Activated T-helper 2 cell treated with anti-CD3 and anti-CD28 coated beads, Interferon-gamma antibody, Interleukin-2, Interleukin-4, amounts not matched to agents 10 μg/mL and 5 μg/mL and 100 μg/mL, durations not matched to agents 14 hours and 24 hours and 36 hours (primary cell): ENCODE results near the gene ATF5. TPM values are rescaled to one million over a fixed set of nuclear protein-coding genes. Genes with fewer than 3 reads are reported as not detected.

ENCODE experiments used
- DNase-seq: peaks from one replicate; pipeline ENCODE4 v3.0.0; 2021; ENCODE audit warnings: low spot score
- H3K27ac Mint-ChIP-seq: one replicate; pipeline ENCODE4 v1.8.0; 2021; ENCODE audit warnings: mixed read lengths
- H3K27me3 Mint-ChIP-seq: one replicate; pipeline ENCODE4 v1.8.0; 2021; ENCODE audit warnings: low read depth, mixed read lengths
- H3K36me3 Mint-ChIP-seq: one replicate; pipeline ENCODE4 v1.8.0; 2021; ENCODE audit warnings: low read depth, mixed read lengths
- H3K4me1 Mint-ChIP-seq: one replicate; pipeline ENCODE4 v1.8.0; 2021; ENCODE audit warnings: low read depth, mixed read lengths
- H3K4me3 Mint-ChIP-seq: one replicate; pipeline ENCODE4 v1.8.0; 2021; ENCODE audit warnings: low read depth, mild to moderate bottlenecking, moderate library complexity, mixed read lengths
- H3K9me3 Mint-ChIP-seq: one replicate; pipeline ENCODE4 v1.8.0; 2021; ENCODE audit warnings: mixed read lengths
- intact Hi-C: fragments of 100-400 bp; cut with micrococcal nuclease; formaldehyde crosslinking; loops from one replicate; pipeline ENCODE4 v1.15.1; 2023
- total RNA-seq: library from RNA; stranded (reverse); gene quantifications from 2 replicates; pipeline ENCODE4 v1.2.3, GENCODE V29; 2022

Gene ATF5
- total RNA-seq, 1 donor from 2014 or later, result 28.3 TPM

DNA sequence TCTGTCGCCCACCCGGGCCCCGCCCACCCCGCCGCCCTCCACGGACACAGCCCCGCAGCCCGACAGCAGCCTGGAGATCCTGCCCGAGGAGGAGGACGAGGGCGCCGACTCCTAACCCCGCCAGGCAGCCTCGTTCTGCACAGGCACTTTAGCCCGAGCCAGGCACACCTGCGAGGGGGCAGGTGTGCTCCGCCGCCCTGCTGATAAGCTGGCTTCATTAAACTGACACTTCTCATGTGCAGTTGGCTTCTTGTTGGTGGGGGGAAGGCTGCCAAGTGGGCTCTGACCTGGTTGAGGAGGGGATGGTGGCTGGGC is 40.5 kb upstream of the ATF5 start:
- peaks cover 11% of the 10 kb centered on the region for H3K4me1 Mint-ChIP-seq
- DNase-seq, result no peak
- H3K9me3 Mint-ChIP-seq, result no peaks in the 10 kb centered on the region
- H3K36me3 Mint-ChIP-seq, result peaks cover 43% of the 10 kb centered on the region
- H3K27ac Mint-ChIP-seq, result no peak overlapping the region
- H3K27me3 Mint-ChIP-seq, result no peaks in the 10 kb centered on the region
- no peak overlapping the region for H3K4me3 Mint-ChIP-seq
- intact Hi-C loops, result no loop called here

GRCh38 chr19:49889038-49889686 is 39.8 kb upstream of the ATF5 start:
- intact Hi-C loops, result no loop called here
- Mint-ChIP-seq H3K27me3 (no peaks in the 10 kb centered on the region), H3K4me1 (peaks cover 11% of the 10 kb centered on the region), H3K27ac (no peak overlapping the region), H3K36me3 (peaks cover 39% of the 10 kb centered on the region), H3K4me3 (peak overlapping the region; percentile 5), H3K9me3 (no peaks in the 10 kb centered on the region)
- no peak for DNase-seq

DNA sequence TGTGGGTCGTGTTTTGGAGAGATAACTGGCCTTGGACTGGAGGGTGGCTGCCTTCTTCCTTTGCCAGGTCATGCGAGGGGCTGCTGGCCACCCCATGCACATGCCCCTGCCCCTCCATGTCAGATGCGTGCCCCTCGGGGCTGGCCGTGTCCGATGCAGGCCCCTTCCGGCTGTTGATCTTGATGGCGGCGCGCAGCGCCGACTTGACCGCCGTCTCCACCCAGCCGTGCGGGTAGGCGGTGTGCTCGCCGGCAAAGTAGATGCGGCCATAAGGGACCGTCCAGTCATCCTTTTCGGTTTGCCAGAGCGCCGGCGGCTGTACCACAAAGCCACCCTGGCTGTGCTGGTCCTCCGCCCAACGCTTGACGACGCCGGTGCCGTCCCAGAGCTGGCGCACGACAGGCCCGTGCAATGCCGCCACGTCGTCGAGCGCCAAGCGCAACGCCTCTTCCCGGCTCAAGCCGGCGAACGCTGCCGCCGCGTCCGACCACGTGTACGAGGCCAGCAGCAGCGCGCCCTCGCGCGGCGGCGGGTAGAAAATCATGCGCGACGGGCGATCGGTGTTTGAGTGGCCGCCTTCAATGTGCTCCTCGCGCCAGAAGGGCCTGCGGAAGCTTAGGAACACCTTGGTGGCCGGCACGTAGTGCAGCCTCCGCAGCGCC is 39.2 kb upstream of the ATF5 start:
- Mint-ChIP-seq H3K36me3 (peaks cover 32% of the 10 kb centered on the region), H3K27me3 (no peaks in the 10 kb centered on the region), H3K4me3 (peak overlapping the region; percentile 73), H3K4me1 (peaks cover 11% of the 10 kb centered on the region), H3K9me3 (no peaks in the 10 kb centered on the region), H3K27ac (no peak overlapping the region)
- peak; percentile 75 for DNase-seq
- intact Hi-C loops, result no loop called here

DNA sequence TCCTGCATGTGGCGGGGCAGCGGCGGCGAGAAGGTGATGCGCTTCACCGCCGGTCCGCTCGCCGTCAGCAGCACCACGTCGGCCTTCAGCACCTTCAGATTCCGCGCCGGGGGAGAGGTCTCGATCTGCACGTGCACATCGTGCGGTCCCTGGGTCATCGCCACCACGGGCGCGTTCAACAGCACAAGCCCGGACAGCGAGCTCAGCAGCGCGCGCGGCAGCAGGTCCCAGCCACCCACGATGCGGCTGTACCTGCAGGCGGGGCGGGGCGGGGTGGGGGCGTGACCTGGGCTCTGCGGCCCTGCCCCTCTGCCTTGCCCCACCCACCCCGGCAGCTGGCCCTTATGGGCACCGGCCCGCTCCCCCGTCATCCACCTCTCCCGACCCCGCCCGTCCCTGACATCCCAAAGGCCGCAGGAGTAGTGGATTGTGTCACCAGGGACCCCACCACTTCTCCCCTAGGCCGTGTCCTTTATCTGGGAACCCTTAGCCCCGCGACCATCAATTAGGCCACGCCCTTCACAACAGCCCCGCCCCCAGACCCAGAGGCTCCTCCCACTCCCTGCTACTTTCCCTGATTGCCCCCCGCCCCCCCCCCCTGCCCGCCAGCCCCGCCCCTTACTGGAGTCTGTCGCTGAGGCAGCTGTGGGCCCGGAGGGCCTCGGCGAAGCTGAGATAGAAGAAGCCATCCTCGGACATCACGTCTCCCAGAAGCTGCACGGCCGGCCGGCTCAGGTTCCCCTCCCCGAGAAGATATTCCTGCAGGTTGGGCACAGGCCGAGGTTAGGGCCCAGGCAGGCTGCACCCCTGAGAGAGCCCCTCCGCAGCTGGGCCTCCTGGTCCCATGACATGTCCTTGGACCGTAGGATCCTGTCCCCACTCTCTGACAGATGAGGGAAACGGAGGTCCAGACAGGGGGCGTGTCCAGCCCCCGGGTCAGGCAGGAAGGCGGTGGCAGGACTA is 38.4 kb upstream of the ATF5 start:
- H3K27me3 Mint-ChIP-seq, result no peaks in the 10 kb centered on the region
- no peaks in the 10 kb centered on the region for H3K9me3 Mint-ChIP-seq
- H3K4me1 Mint-ChIP-seq, result peaks cover 15% of the 10 kb centered on the region
- intact Hi-C loops, result no loop called here
- H3K27ac Mint-ChIP-seq, result no peak overlapping the region
- peaks cover 27% of the 10 kb centered on the region for H3K36me3 Mint-ChIP-seq
- H3K4me3 Mint-ChIP-seq, result peak overlapping the region; percentile 73
- DNase-seq, result peak; percentile 28

DNA sequence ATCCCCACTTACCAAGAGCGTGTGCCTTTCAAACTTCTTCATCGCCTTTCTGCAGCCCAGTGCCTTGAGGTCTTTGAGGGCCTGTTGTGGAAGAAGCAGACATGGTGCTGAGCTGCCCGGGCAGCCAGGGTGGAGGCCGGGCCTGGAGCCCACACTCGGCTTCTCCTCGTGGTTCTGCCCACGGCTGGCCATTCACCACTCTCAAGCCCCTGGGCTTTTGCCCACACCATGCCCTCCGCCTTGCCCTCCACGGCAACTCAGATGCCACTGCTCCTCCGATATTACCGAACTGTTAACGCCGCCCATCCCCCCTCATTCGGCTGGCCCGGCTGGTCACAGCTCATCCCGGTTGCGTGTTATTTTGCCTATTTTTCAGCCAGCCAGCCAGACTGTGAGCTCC is 37.6 kb upstream of the ATF5 start:
- H3K27me3 Mint-ChIP-seq, result no peaks in the 10 kb centered on the region
- peak overlapping the region; percentile 1 for H3K4me3 Mint-ChIP-seq
- H3K36me3 Mint-ChIP-seq, result peaks cover 23% of the 10 kb centered on the region
- no peak overlapping the region for H3K27ac Mint-ChIP-seq
- H3K9me3 Mint-ChIP-seq, result no peaks in the 10 kb centered on the region
- no peak for DNase-seq
- intact Hi-C loops, result no loop called here
- H3K4me1 Mint-ChIP-seq, result peaks cover 19% of the 10 kb centered on the region

- Mint-ChIP-seq H3K4me3 (no peak overlapping the region), H3K36me3 (peaks cover 24% of the 10 kb centered on the region), H3K27me3 (no peaks in the 10 kb centered on the region), H3K27ac (peak overlapping the region; percentile 51), H3K9me3 (no peaks in the 10 kb centered on the region), H3K4me1 (peaks cover 31% of the 10 kb centered on the region)
- DNase-seq, result no peak
- intact Hi-C loops, result no loop called here
These were observed 36.3 kb upstream of the ATF5 start for GRCh38 chr19:49892716-49893115.

- peak overlapping the region; percentile 24 for H3K4me3 Mint-ChIP-seq
- DNase-seq, result no peak
- H3K4me1 Mint-ChIP-seq, result peaks cover 34% of the 10 kb centered on the region
- H3K36me3 Mint-ChIP-seq, result peaks cover 17% of the 10 kb centered on the region
- no peaks in the 10 kb centered on the region for H3K27me3 Mint-ChIP-seq
- H3K9me3 Mint-ChIP-seq, result no peaks in the 10 kb centered on the region
- H3K27ac Mint-ChIP-seq, result peak overlapping the region; percentile 54
- intact Hi-C loops, result no loop called here
These were observed 34.9 kb upstream of the ATF5 start for GRCh38 chr19:49894011-49894664.

DNA sequence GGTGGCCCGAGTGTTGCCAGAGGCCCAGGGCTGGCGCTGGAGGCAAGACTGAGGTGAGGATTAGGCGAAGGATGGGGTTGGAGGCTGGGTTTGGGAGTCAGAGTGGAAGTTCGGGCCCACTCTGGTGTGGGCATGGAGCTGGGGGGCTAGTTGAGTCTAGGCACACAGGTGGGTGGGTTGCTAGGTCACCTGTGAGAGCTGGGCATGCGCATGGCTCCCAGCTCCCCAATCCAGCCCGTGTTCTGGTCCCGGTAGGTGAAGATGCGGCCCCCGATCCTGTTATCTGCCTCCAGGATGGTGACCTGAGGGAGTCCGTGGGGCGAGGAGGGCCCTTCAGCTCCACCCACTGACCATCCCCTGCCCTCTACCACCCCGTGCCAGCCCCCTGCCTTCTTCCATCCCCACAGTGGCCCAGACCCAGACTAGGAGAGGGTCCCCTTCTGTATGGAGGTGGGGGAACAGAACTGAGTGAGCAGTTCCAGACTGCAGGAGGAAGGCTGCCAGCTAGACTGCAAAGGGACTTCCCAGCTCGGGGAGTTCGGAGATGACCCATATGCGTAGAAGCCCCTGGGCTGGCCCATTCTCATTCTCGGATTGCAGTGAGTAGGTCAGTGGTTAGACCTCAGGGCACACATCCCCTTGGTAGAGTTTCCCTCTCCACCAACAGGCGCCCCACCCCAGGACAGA is 34.0 kb upstream of the ATF5 start:
- Mint-ChIP-seq H3K9me3 (no peaks in the 10 kb centered on the region), H3K4me3 (peak overlapping the region; percentile 73), H3K4me1 (peaks cover 31% of the 10 kb centered on the region)

DNA sequence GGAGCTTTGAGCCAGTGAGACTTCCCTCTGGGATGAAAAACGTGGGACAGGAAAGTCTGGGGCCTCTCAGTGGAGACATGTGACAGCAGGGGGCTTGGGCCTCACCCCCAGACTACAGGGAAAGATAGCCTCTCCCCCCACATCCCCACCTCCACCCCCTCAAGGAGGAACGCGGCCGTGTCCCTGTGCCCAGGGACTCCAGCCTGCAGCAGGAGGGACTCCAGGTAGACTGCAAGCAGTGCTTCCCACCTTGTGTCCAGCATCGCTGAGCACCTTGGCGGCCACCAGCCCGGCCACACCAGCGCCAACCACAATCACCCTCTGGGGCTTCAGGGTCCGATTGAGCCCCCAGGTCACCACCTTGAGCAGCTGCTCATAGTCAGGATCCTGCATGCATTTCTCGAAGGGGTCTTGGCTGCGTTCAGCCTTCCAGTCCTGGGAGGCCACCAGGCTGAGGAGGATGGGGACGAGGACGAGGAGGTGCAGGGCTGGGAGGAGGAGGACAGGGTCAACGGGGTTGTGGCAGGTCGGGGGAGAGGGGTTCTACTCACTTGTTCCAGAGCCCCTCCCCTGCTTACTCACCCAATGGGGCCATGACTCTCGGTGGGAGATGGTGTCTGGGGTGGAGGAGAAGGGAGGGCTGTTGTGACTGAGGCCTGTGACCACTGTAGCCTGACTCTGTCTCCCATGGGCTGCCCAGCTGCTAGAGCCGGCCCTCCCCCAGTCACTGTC is 33.3 kb upstream of the ATF5 start:
- H3K4me1 Mint-ChIP-seq, result peaks cover 30% of the 10 kb centered on the region
- no peaks in the 10 kb centered on the region for H3K9me3 Mint-ChIP-seq
- intact Hi-C loops, result loop anchor here (2.0 kb wide), 2 partner anchors 15 to 33 kb away; partner anchors contain the start of genes ATF5 and NUP62
- peak overlapping the region; percentile 73 for H3K4me3 Mint-ChIP-seq
- DNase-seq, result no peak
- H3K36me3 Mint-ChIP-seq, result peaks cover 6% of the 10 kb centered on the region
- peak overlapping the region; percentile 98 for H3K27ac Mint-ChIP-seq
- H3K27me3 Mint-ChIP-seq, result no peaks in the 10 kb centered on the region

More for the DNA sequence above, 34.0 kb upstream of the ATF5 start:
- no peak for DNase-seq
- intact Hi-C loops, result no loop called here
- Mint-ChIP-seq H3K36me3 (peaks cover 9% of the 10 kb centered on the region), H3K27ac (peak overlapping the region; percentile 87), H3K27me3 (no peaks in the 10 kb centered on the region)

DNA sequence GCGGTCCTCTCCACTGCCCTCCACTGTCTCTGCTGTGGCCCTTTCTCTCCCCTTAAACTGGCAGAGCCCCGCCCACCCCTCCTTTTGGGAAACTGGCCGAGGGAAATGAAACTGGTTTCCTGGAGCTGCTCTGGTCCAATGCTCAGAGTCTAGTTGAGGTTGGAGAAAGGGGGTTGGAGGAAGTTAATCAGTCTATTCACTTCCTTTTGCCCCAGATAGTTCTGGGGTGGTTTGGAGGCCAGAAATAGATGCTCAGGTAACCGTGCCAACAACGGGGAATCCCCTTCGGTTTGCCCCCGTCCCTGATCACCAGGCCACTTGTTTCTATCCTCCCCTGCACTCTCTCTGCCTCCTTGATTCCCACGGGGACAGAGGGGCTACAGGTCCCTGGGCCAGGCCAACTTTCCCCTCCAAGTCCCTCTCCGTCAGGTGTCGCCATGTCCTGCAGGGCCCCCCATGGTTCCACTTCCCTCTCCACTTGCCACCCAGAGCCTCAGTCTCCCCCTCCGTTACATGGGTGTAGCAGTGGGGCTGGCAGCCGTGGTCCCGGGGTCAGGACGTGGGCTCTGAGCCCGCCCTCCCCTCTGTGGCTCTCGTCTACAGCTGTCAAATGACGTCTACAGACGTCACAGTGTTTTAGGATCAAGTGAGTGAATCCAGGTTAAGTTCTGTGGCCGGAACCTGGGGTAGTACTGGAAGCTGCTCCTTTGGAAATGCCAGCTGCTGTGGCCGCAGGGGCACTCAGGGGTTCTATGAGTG is 32.0 kb upstream of the ATF5 start, which contains the start of gene IL4I1:
TSS of gene IL4I1 (minus strand) at position 25 of the 759 bp plus-strand sequence. CDS start 727 bp downstream, outside the sequence.
- H3K4me3 Mint-ChIP-seq, result peak within 1 kb of the TSS; percentile 73
- intact Hi-C loops, result loop anchor here (1.0 to 2.0 kb wide), 3 partner anchors 14 to 32 kb away; partner anchors contain the start of genes AKT1S1, ATF5, NUP62 and TBC1D17
- H3K9me3 Mint-ChIP-seq, result no peaks in the 10 kb centered on the region
- H3K27me3 Mint-ChIP-seq, result no peaks in the 10 kb centered on the region
- peaks cover 6% of the 10 kb centered on the region for H3K36me3 Mint-ChIP-seq
- H3K27ac Mint-ChIP-seq, result peak within 1 kb of the TSS; percentile 98
- peak; percentile 40 for DNase-seq
- peaks cover 30% of the 10 kb centered on the region for H3K4me1 Mint-ChIP-seq

- peaks cover 18% of the 10 kb centered on the region for H3K4me1 Mint-ChIP-seq
- DNase-seq, result no peak
- H3K27ac Mint-ChIP-seq, result peak overlapping the region; percentile 52
- H3K27me3 Mint-ChIP-seq, result no peaks in the 10 kb centered on the region
- peaks cover 36% of the 10 kb centered on the region for H3K36me3 Mint-ChIP-seq
- intact Hi-C loops, result no loop called here
- H3K4me3 Mint-ChIP-seq, result no peak overlapping the region
- no peaks in the 10 kb centered on the region for H3K9me3 Mint-ChIP-seq
These were observed 24.9 kb upstream of the ATF5 start for GRCh38 chr19:49904136-49904535.
